OCI-LY7 (cell line): ENCODE data around the gene MECR.

ENCODE experiments used
- CTCF ChIP-seq: fragments of 200-600 bp; sonication (generic); conservative IDR thresholded peaks from 2 replicates; pipeline ENCODE4 v1.5.1; 2014; ENCODE audit warnings: mild to moderate bottlenecking, antibody characterized with exemption, low read length, moderate library complexity, mixed read lengths
- EZH2phosphoT487 ChIP-seq: fragments of 200-600 bp; sonication (generic); IDR thresholded peaks from 2 replicates; pipeline ENCODE4 v1.6.1; 2018; ENCODE audit warnings: low read depth, borderline replicate concordance, mild to moderate bottlenecking, mixed run types, antibody characterized with exemption, low read length, moderate library complexity, mixed read lengths

- no peak for TF ChIP-seq CTCF
- TF ChIP-seq EZH2phosphoT487 = no peak
Observed at GRCh38 chr1:29223521-29223920, 7.2 kb downstream of the MECR start.
